ENCODE data around the gene CCDC171.

Gene CCDC171

GRCh38 chr9:16010221-16010620, 457.4 kb downstream of the CCDC171 start:
- DNase-seq (ENCODE audit: low read depth, low spot score): no peak

DNA sequence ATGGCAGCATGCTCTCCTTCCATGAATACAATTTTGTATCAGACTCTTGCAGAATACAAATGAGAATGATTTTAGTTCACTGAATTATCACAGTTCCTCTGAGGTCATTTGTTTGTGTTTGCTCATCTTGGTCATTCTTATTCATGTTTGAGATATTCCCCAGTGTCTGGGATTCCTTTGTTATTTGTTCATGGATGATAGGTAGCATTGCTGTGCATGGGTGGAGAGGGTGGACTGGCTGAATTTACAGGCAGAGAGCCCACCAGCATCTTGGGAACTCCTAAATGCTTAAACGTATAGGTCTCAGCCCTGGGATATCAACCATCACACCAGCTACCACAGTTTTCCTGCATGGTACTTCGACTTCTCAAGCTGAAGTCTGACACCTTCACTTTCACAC, 459.8 kb downstream of the CCDC171 start:
- no CpG with 5 or more reads among the region's 2 CpGs for WGBS (ENCODE audit: insufficient coverage, insufficient read length)
- Histone ChIP-seq H3K27me3 (ENCODE audit: control insufficient read depth, insufficient read depth, low read length) (no peaks in the 10 kb centered on the region), H3K4me3 (ENCODE audit: low read length) (no peak overlapping the region), H3K9me3 (ENCODE audit: control insufficient read depth, insufficient read depth, low read length) (no peaks in the 10 kb centered on the region), H3K36me3 (ENCODE audit: control insufficient read depth, insufficient read depth, low read length) (no peaks in the 10 kb centered on the region), H3K27ac (ENCODE audit: low read length) (no peak overlapping the region), H3K4me1 (ENCODE audit: control insufficient read depth, insufficient read depth, low read length) (no peaks in the 10 kb centered on the region)
- no peak for DNase-seq (ENCODE audit: low read depth, low spot score)

More at GRCh38 chr9:16010221-16010620, 457.4 kb downstream of the CCDC171 start:
- no peaks in the 10 kb centered on the region for H3K36me3 ChIP-seq (ENCODE audit: control insufficient read depth, insufficient read depth, low read length)
- no peak overlapping the region for H3K27ac ChIP-seq (ENCODE audit: low read length)
- no peaks in the 10 kb centered on the region for H3K4me1 ChIP-seq (ENCODE audit: control insufficient read depth, insufficient read depth, low read length)
- no peaks in the 10 kb centered on the region for H3K9me3 ChIP-seq (ENCODE audit: control insufficient read depth, insufficient read depth, low read length)
- WGBS (ENCODE audit: insufficient coverage, insufficient read length): no CpG with 5 or more reads among the region's 4 CpGs
- H3K27me3 ChIP-seq (ENCODE audit: control insufficient read depth, insufficient read depth, low read length): no peaks in the 10 kb centered on the region
- H3K4me3 ChIP-seq (ENCODE audit: low read length): no peak overlapping the region

- no peak overlapping the region for H3K4me3 ChIP-seq (ENCODE audit: low read length)
- DNase-seq (ENCODE audit: low read depth, low spot score): no peak
- WGBS (ENCODE audit: insufficient coverage, insufficient read length): no CpG with 5 or more reads among the region's 5 CpGs
- H3K27me3 ChIP-seq (ENCODE audit: control insufficient read depth, insufficient read depth, low read length): no peaks in the 10 kb centered on the region
- H3K4me1 ChIP-seq (ENCODE audit: control insufficient read depth, insufficient read depth, low read length): no peaks in the 10 kb centered on the region
- H3K27ac ChIP-seq (ENCODE audit: low read length): no peak overlapping the region
- no peaks in the 10 kb centered on the region for H3K36me3 ChIP-seq (ENCODE audit: control insufficient read depth, insufficient read depth, low read length)
- no peaks in the 10 kb centered on the region for H3K9me3 ChIP-seq (ENCODE audit: control insufficient read depth, insufficient read depth, low read length)
These were observed 460.5 kb downstream of the CCDC171 start for GRCh38 chr9:16013366-16013765.

- H3K4me1 ChIP-seq (ENCODE audit: control insufficient read depth, insufficient read depth, low read length): no peaks in the 10 kb centered on the region
- H3K27ac ChIP-seq (ENCODE audit: low read length): no peak overlapping the region
- H3K27me3 ChIP-seq (ENCODE audit: control insufficient read depth, insufficient read depth, low read length): no peaks in the 10 kb centered on the region
- no peak overlapping the region for H3K4me3 ChIP-seq (ENCODE audit: low read length)
- no peak for DNase-seq (ENCODE audit: low read depth, low spot score)
- no peaks in the 10 kb centered on the region for H3K36me3 ChIP-seq (ENCODE audit: control insufficient read depth, insufficient read depth, low read length)
- H3K9me3 ChIP-seq (ENCODE audit: control insufficient read depth, insufficient read depth, low read length): no peaks in the 10 kb centered on the region
- WGBS (ENCODE audit: insufficient coverage, insufficient read length): no CpG with 5 or more reads among the region's 1 CpG
These were observed 461.0 kb downstream of the CCDC171 start for GRCh38 chr9:16013826-16014225.

DNA sequence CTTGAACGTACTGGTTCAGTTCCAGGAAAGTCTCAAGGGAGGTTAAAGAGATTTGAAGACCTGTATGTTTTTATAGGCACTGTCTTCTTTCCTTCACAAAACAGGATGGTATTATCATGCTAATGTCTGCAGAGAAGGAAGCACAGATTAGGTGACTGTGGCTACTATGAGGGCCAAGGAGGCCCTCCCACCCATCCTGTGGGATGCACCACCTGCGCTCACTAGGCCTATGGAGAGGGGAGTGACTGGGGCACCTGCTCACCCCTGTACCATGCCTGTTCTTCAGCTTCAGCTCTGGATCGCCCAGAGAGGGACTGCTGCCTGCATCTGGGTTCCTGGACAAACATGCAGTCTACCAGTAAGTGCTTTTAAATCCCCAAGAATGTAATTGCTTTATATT, 469.4 kb downstream of the CCDC171 start:
- H3K9me3 ChIP-seq (ENCODE audit: control insufficient read depth, insufficient read depth, low read length): no peaks in the 10 kb centered on the region
- no peak overlapping the region for H3K4me3 ChIP-seq (ENCODE audit: low read length)
- no peak for DNase-seq (ENCODE audit: low read depth, low spot score)
- no peak overlapping the region for H3K27ac ChIP-seq (ENCODE audit: low read length)
- no peaks in the 10 kb centered on the region for H3K27me3 ChIP-seq (ENCODE audit: control insufficient read depth, insufficient read depth, low read length)
- WGBS (ENCODE audit: insufficient coverage, insufficient read length): no CpG with 5 or more reads among the region's 3 CpGs
- no peaks in the 10 kb centered on the region for H3K36me3 ChIP-seq (ENCODE audit: control insufficient read depth, insufficient read depth, low read length)
- peaks cover 4% of the 10 kb centered on the region; the same call in 1 of the 2 replicates for H3K4me1 ChIP-seq (ENCODE audit: control insufficient read depth, insufficient read depth, low read length)

GRCh38 chr9:16023446-16023845, 470.6 kb downstream of the CCDC171 start:
- H3K4me3 ChIP-seq (ENCODE audit: low read length): no peak overlapping the region
- WGBS (ENCODE audit: insufficient coverage, insufficient read length): no CpG with 5 or more reads among the region's 1 CpG
- no peak overlapping the region for H3K27ac ChIP-seq (ENCODE audit: low read length)
- no peaks in the 10 kb centered on the region for H3K36me3 ChIP-seq (ENCODE audit: control insufficient read depth, insufficient read depth, low read length)
- H3K9me3 ChIP-seq (ENCODE audit: control insufficient read depth, insufficient read depth, low read length): no peaks in the 10 kb centered on the region
- no peaks in the 10 kb centered on the region for H3K27me3 ChIP-seq (ENCODE audit: control insufficient read depth, insufficient read depth, low read length)
- DNase-seq (ENCODE audit: low read depth, low spot score): no peak
- H3K4me1 ChIP-seq (ENCODE audit: control insufficient read depth, insufficient read depth, low read length): peaks cover 4% of the 10 kb centered on the region; the same call in 1 of the 2 replicates
